Measurements from ENCODE around the gene PRDM10.

The PRDM10 gene

GRCh38 chr11:130008326-130008725 is 5.7 kb upstream of the PRDM10 start:
- DNase-seq, result no peak

GRCh38 chr11:130006929-130007328 is 4.3 kb upstream of the PRDM10 start:
- no peak for DNase-seq

GRCh38 chr11:130003717-130004001 is 1.0 kb upstream of the PRDM10 start:
- no peak for DNase-seq

GRCh38 chr11:130002846-130003716 is 446 bp upstream of the PRDM10 start:
- DNase-seq, result peak; percentile 98

GRCh38 chr11:130001461-130002351 is 929 bp downstream of the PRDM10 start:
- DNase-seq, result no peak

GRCh38 chr11:130000552-130001176 is 2.0 kb downstream of the PRDM10 start:
- no peak for DNase-seq

- peak; percentile 12 for DNase-seq
Observed at GRCh38 chr11:129999407-129999806, 3.2 kb downstream of the PRDM10 start.

GRCh38 chr11:129998905-129999304 is 3.7 kb downstream of the PRDM10 start:
- no peak for DNase-seq

GRCh38 chr11:129998107-129998506 is 4.5 kb downstream of the PRDM10 start:
- no peak for DNase-seq

- no peak for DNase-seq
Observed at GRCh38 chr11:129997513-129997912, 5.1 kb downstream of the PRDM10 start.

GRCh38 chr11:129996113-129996870 is 6.3 kb downstream of the PRDM10 start:
- no peak for DNase-seq

GRCh38 chr11:129995163-129995562 is 7.5 kb downstream of the PRDM10 start:
- no peak for DNase-seq

GRCh38 chr11:129992161-129992944 is 10.3 kb downstream of the PRDM10 start:
- peak; percentile 43 for DNase-seq

- no peak for DNase-seq
Observed at GRCh38 chr11:129989149-129989813, 13.4 kb downstream of the PRDM10 start.

- no peak for DNase-seq
Observed at GRCh38 chr11:129987950-129988349, 14.7 kb downstream of the PRDM10 start.

- DNase-seq, result no peak
Observed at GRCh38 chr11:129985823-129986222, 16.8 kb downstream of the PRDM10 start.

- DNase-seq, result no peak
Observed at GRCh38 chr11:129980086-129980485, 22.5 kb downstream of the PRDM10 start.

GRCh38 chr11:129979046-129979605 is 23.5 kb downstream of the PRDM10 start:
- no peak for DNase-seq

GRCh38 chr11:129978447-129978846 is 24.2 kb downstream of the PRDM10 start:
- no peak for DNase-seq

- no peak for DNase-seq
Observed at GRCh38 chr11:129976328-129976727, 26.3 kb downstream of the PRDM10 start.

GRCh38 chr11:129975543-129975942 is 27.1 kb downstream of the PRDM10 start:
- no peak for DNase-seq

Data from NCI-H2081 treated with DMSO at 0.1 percent for 48 hours (cell line).